Osteocyte (in vitro differentiated cells): ENCODE measurements around the gene MSX2. TPM values are rescaled to one million over a fixed set of nuclear protein-coding genes. Genes with fewer than 3 reads are reported as not detected.

Experiments
- DNase-seq: peaks from one replicate; pipeline ENCODE4 v3.0.0; 2021; ENCODE audit warnings: mixed read lengths; ENCODE audit not compliant: unreplicated experiment; ENCODE audit errors: extremely low spot score
- H3K27ac Mint-ChIP-seq: one replicate; pipeline ENCODE4 v1.8.0; 2021; ENCODE audit warnings: mild to moderate bottlenecking, mixed read lengths; ENCODE audit not compliant: unreplicated experiment
- H3K27me3 Mint-ChIP-seq: one replicate; pipeline ENCODE4 v1.8.0; 2021; ENCODE audit warnings: mixed read lengths; ENCODE audit not compliant: unreplicated experiment
- H3K36me3 Mint-ChIP-seq: one replicate; pipeline ENCODE4 v1.8.0; 2021; ENCODE audit warnings: mixed read lengths; ENCODE audit not compliant: unreplicated experiment
- H3K4me1 Mint-ChIP-seq: one replicate; pipeline ENCODE4 v1.8.0; 2021; ENCODE audit warnings: mixed read lengths; ENCODE audit not compliant: unreplicated experiment
- H3K4me3 Mint-ChIP-seq: one replicate; pipeline ENCODE4 v1.8.0; 2021; ENCODE audit warnings: mild to moderate bottlenecking, moderate library complexity, mixed read lengths; ENCODE audit not compliant: unreplicated experiment
- H3K9me3 Mint-ChIP-seq: one replicate; pipeline ENCODE4 v1.8.0; 2021; ENCODE audit warnings: mixed read lengths; ENCODE audit not compliant: unreplicated experiment
- total RNA-seq: library from RNA; stranded (reverse); gene quantifications from 2 replicates; pipeline ENCODE4 v1.2.1, GENCODE V29; 2021
- TF ChIP-seq, protein P1 (sequence below): fragments of 200-600 bp; sonication (generic); IDR thresholded peaks from 2 replicates; pipeline ENCODE4 v1.5.0; 2021; ENCODE audit warnings: antibody characterized with exemption, mild to moderate bottlenecking, moderate library complexity

Gene MSX2
- total RNA-seq, 1 donor from 2014 or later = 31.9 TPM

GRCh38 chr5:174744896-174745295 is 20.5 kb downstream of the MSX2 start:
- peaks cover 15% of the 10 kb centered on the region for H3K4me1 Mint-ChIP-seq
- no peak overlapping the region for H3K4me3 Mint-ChIP-seq
- H3K36me3 Mint-ChIP-seq = no peaks in the 10 kb centered on the region
- peaks cover 6% of the 10 kb centered on the region for H3K27me3 Mint-ChIP-seq
- H3K9me3 Mint-ChIP-seq = no peaks in the 10 kb centered on the region
- TF ChIP-seq, protein P1, sequence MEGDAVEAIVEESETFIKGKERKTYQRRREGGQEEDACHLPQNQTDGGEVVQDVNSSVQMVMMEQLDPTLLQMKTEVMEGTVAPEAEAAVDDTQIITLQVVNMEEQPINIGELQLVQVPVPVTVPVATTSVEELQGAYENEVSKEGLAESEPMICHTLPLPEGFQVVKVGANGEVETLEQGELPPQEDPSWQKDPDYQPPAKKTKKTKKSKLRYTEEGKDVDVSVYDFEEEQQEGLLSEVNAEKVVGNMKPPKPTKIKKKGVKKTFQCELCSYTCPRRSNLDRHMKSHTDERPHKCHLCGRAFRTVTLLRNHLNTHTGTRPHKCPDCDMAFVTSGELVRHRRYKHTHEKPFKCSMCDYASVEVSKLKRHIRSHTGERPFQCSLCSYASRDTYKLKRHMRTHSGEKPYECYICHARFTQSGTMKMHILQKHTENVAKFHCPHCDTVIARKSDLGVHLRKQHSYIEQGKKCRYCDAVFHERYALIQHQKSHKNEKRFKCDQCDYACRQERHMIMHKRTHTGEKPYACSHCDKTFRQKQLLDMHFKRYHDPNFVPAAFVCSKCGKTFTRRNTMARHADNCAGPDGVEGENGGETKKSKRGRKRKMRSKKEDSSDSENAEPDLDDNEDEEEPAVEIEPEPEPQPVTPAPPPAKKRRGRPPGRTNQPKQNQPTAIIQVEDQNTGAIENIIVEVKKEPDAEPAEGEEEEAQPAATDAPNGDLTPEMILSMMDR = no peak
- DNase-seq = no peak
- no peak overlapping the region for H3K27ac Mint-ChIP-seq

GRCh38 chr5:174745590-174746103 is 21.3 kb downstream of the MSX2 start:
- no peak for DNase-seq
- no peak overlapping the region for H3K4me3 Mint-ChIP-seq
- no peaks in the 10 kb centered on the region for H3K36me3 Mint-ChIP-seq
- peaks cover 20% of the 10 kb centered on the region for H3K4me1 Mint-ChIP-seq
- no peak overlapping the region for H3K27ac Mint-ChIP-seq
- H3K9me3 Mint-ChIP-seq = no peaks in the 10 kb centered on the region
- H3K27me3 Mint-ChIP-seq = peaks cover 6% of the 10 kb centered on the region
- TF ChIP-seq, protein P1 = no peak

DNA sequence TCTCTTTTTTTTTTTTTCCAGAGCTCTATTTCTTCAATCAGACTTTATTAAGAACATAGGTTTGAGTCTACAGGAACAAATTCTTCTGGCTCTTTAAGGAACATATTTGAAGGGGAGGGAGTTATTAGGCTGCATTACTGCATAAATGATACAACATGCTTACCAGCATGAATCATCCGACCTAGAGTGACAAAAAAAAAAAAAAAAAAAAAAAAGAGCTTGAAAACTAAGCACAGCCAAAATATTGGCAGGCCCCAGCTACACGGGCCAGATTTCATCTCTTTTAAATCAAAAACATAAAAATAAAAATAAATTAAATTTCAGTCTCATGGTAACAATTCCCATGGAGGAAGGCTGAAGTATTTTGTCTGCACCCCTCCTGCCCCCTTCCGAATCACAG is 26.3 kb downstream of the MSX2 start:
- Mint-ChIP-seq H3K4me1 (peaks cover 23% of the 10 kb centered on the region), H3K27me3 (peaks cover 3% of the 10 kb centered on the region), H3K36me3 (no peaks in the 10 kb centered on the region), H3K9me3 (no peaks in the 10 kb centered on the region), H3K4me3 (peak overlapping the region; percentile 47), H3K27ac (peak overlapping the region; percentile 72)
- TF ChIP-seq, protein P1 = no peak
- DNase-seq = no peak

DNA sequence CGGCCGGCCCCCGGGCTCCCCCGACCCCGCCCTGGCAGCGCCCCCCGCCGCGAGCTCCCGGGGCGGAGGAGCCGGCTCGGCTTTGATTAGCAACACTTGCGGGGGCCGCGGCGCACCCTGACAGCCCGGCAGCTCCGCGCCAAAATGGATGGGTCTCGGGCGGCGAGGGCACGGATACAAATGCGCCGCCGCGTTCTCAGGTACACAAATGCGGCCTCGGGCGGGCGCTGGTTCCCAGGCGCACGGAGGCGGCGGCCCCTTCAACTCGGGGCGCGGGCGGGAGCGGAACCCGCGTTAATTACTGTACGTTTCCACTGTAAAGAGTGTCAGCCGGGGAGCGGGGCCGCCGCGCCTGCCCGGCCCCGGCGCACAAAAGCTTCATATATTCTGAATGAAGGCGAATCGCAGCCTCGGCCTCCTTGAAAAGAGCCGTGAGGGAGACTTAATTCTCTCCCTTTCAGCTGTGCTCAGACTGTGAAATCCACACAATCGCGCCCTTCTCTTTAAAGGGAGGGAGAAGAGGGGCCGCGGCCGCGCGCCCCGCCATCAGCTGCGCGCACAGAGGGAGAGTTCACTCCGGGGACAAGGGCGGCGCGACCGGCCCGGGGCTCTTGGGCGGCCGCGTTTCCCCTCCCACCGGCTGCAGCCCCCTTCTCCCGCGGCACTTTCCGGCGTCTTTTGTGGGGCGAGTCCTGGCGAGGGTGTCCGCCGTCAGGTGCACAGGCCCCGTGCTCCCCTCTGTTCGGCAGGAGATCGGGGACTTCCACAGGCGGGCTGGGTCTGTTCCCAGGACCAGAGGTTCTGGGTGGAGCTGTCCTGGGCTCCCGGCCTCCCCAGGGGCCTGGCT is 27.0 kb downstream of the MSX2 start:
- H3K27me3 Mint-ChIP-seq = no peaks in the 10 kb centered on the region
- H3K27ac Mint-ChIP-seq = peak overlapping the region; percentile 82

DNA sequence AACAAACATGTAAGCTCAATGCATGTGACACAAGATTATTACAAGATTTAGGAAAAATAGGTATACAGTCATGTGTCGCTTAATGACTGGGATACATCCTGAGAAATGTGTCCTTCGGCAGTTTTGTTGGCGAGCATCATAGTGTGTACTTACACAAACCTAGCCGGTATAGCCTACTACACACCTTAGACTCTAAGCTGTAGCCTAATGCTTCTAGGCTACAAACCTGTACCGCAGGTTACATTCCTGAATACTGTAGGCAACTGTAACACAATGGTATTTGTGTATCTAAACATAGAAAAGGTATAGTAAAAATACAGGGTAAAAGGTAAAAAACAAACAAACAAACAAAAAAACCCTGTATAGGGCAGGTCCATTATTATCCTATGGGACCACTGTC is 27.7 kb downstream of the MSX2 start:
- TF ChIP-seq, protein P1 = no peak
- H3K4me1 Mint-ChIP-seq = peaks cover 20% of the 10 kb centered on the region
- H3K4me3 Mint-ChIP-seq = peak overlapping the region; percentile 81
- no peaks in the 10 kb centered on the region for H3K9me3 Mint-ChIP-seq
- peak overlapping the region; percentile 82 for H3K27ac Mint-ChIP-seq
- DNase-seq = no peak
- no peaks in the 10 kb centered on the region for H3K27me3 Mint-ChIP-seq
- no peaks in the 10 kb centered on the region for H3K36me3 Mint-ChIP-seq

More for the DNA sequence above, 27.0 kb downstream of the MSX2 start:
- DNase-seq = no peak
- Mint-ChIP-seq H3K4me3 (peak overlapping the region; percentile 81), H3K4me1 (peaks cover 20% of the 10 kb centered on the region), H3K9me3 (no peaks in the 10 kb centered on the region), H3K36me3 (no peaks in the 10 kb centered on the region)
- TF ChIP-seq, protein P1 = no peak
